CD4-positive, alpha-beta memory T cell (primary cell): ENCODE results near the gene ACTMAP. TPM values are rescaled to one million over a fixed set of nuclear protein-coding genes. Genes with fewer than 3 reads are reported as not detected.
A peak's percentile ranks its signal among the peaks of the same experiment; 100 is the strongest.

Experiments used
- CTCF ChIA-PET: fragments of 350-600 bp; sonication (Branson Sonifier 250); formaldehyde crosslinking; loops from one replicate; lab custom pipeline; 2021; ENCODE audit warnings: inconsistent platforms; ENCODE audit not compliant: partially characterized antibody; lab: Charles Lee
- POLR2A ChIA-PET: fragments of 350-600 bp; sonication (Branson Sonifier 250); formaldehyde crosslinking; loops from one replicate; lab custom pipeline; 2021; ENCODE audit not compliant: partially characterized antibody; lab: Charles Lee
- DNase-seq, 5 donors: peaks; one replicate each; pipeline versions ENCODE4 v3.0.0 to v3.0.0-alpha.2; 2020 to 2022; ENCODE audit warnings: mixed read lengths in 1 of 5
- H3K27ac ChIP-seq: one replicate; pipeline ENCODE4 v1.7.0; 2013; ENCODE audit warnings: low read depth, low read length
- H3K27me3 ChIP-seq: 2 replicates; pipeline ENCODE4 v1.7.0; 2013; ENCODE audit warnings: mild to moderate bottlenecking, low read length, moderate library complexity; ENCODE audit not compliant: insufficient read depth
- H3K36me3 ChIP-seq: 2 replicates; pipeline ENCODE4 v1.7.0; 2013; ENCODE audit warnings: mild to moderate bottlenecking, low read length, moderate library complexity; ENCODE audit not compliant: insufficient read depth
- H3K4me1 ChIP-seq: 2 replicates; pipeline ENCODE4 v1.7.0; 2013; ENCODE audit warnings: mild to moderate bottlenecking, low read length, moderate library complexity; ENCODE audit not compliant: insufficient read depth
- H3K4me3 ChIP-seq, 2 donors: one replicate each; pipeline ENCODE4 v1.7.0; 2013; ENCODE audit warnings: low read length in 2 of 2, mild to moderate bottlenecking in 1 of 2
- H3K9me3 ChIP-seq, 2 donors: one replicate each; pipeline ENCODE4 v1.7.0; 2013; ENCODE audit warnings: low read length in 2 of 2, control low read depth in 1 of 2; ENCODE audit not compliant: control insufficient read depth in 1 of 2
- H3K27ac Mint-ChIP-seq, 7 donors: one replicate each; pipeline ENCODE4 v1.8.0; 2020 to 2021; ENCODE audit warnings: mixed read lengths in 7 of 7, mild to moderate bottlenecking in 6 of 7, inconsistent platforms in 3 of 7, moderate library complexity in 3 of 7
- H3K27me3 Mint-ChIP-seq, 2 donors: one replicate each; pipeline ENCODE4 v1.8.0; 2020 to 2021; ENCODE audit warnings: mixed read lengths in 2 of 2
- H3K36me3 Mint-ChIP-seq, 2 donors: one replicate each; pipeline ENCODE4 v1.8.0; 2020 to 2021; ENCODE audit warnings: mixed read lengths in 2 of 2, inconsistent platforms in 1 of 2, mild to moderate bottlenecking in 1 of 2
- H3K4me1 Mint-ChIP-seq, 4 donors: one replicate each; pipeline ENCODE4 v1.8.0; 2020 to 2021; ENCODE audit warnings: mixed read lengths in 4 of 4, mild to moderate bottlenecking in 1 of 4
- H3K4me3 Mint-ChIP-seq, 8 donors: one replicate each; pipeline ENCODE4 v1.8.0; 2020 to 2021; ENCODE audit warnings: mixed read lengths in 8 of 8, mild to moderate bottlenecking in 7 of 8, moderate library complexity in 6 of 8, inconsistent platforms in 3 of 8
- H3K9me3 Mint-ChIP-seq, 8 donors: one replicate each; pipeline ENCODE4 v1.8.0; 2020 to 2021; ENCODE audit warnings: mixed read lengths in 8 of 8, mild to moderate bottlenecking in 5 of 8, inconsistent platforms in 3 of 8, moderate library complexity in 1 of 8
- intact Hi-C: fragments of 100-400 bp; cut with micrococcal nuclease; formaldehyde crosslinking; loops from one replicate; pipeline ENCODE4 v1.15.1; 2023
- polyA plus RNA-seq, 2 donors: library from polyadenylated mRNA; unstranded; fragments of 300-500 nt; fragmentation: Illumina TruSeq; gene quantifications; one replicate each; pipeline ENCODE4 v1.2.3, GENCODE V29; 2021
- total RNA-seq, 2 experiments: library from RNA; stranded (reverse); gene quantifications; one replicate each; pipeline ENCODE4 v1.2.3, GENCODE V29; 2021

The ACTMAP gene
- total and polyA plus RNA-seq, 4 experiments from 2014 or later, result 0.26 to 5.5 (median 4.0) TPM

- CTCF ChIA-PET, result interaction anchor here (1.0 to 1.2 kb wide), 3 partner anchors 10 to 110 kb away, joined by 3 to 5 read pairs (median 4); no protein-coding TSS in a partner anchor
- intact Hi-C loops, result no loop called here
- DNase-seq, result peak in 1 of 5 donors; percentile 28
- H3K9me3 ChIP-seq, result no peaks in the 10 kb centered on the region
- Mint-ChIP-seq H3K4me1 (peaks cover 3 to 5% (median 4%) of the 10 kb centered on the region in 4 donors), H3K9me3 (no peaks in the 10 kb centered on the region), H3K4me3 (no peak overlapping the region), H3K36me3 (no peaks in the 10 kb centered on the region), H3K27me3 (no peaks in the 10 kb centered on the region), H3K27ac (peak overlapping the region in 1 of 7 donors; percentile 32)
- H3K36me3 ChIP-seq, result no peaks in the 10 kb centered on the region
- POLR2A ChIA-PET, result interaction anchor here (1.4 to 2.2 kb wide), 3 partner anchors 28 to 82 kb away, joined by 4 to 7 read pairs (median 6); partner anchors contain the start of genes COQ8B and ITPKC
- no peaks in the 10 kb centered on the region for H3K27me3 ChIP-seq
- no peak overlapping the region for H3K27ac ChIP-seq
- H3K4me3 ChIP-seq, result no peak overlapping the region
- H3K4me1 ChIP-seq, result peaks cover 7% of the 10 kb centered on the region
Measured at GRCh38 chr19:40744554-40745401, 5.5 kb downstream of the ACTMAP start.

GRCh38 chr19:40743926-40744325, 6.4 kb downstream of the ACTMAP start:
- no peaks in the 10 kb centered on the region for H3K36me3 ChIP-seq
- no peaks in the 10 kb centered on the region for H3K9me3 Mint-ChIP-seq
- H3K27ac ChIP-seq, result no peak overlapping the region
- intact Hi-C loops, result no loop called here
- no peak overlapping the region for H3K4me3 Mint-ChIP-seq
- no peaks in the 10 kb centered on the region for H3K4me1 ChIP-seq
- ChIA-PET POLR2A (interaction anchor here (1.4 to 1.5 kb wide), 2 partner anchors 27 to 81 kb away, joined by 4 to 7 read pairs; partner anchors contain the start of genes COQ8B and ITPKC), CTCF (interaction anchor here (1.0 to 1.2 kb wide), 4 partner anchors 11 to 109 kb away, joined by 3 to 5 read pairs (median 4); no protein-coding TSS in a partner anchor)
- H3K27me3 Mint-ChIP-seq, result no peaks in the 10 kb centered on the region
- H3K27me3 ChIP-seq, result no peaks in the 10 kb centered on the region
- no peaks in the 10 kb centered on the region for H3K4me1 Mint-ChIP-seq
- peak in 1 of 5 donors; percentile 9 for DNase-seq
- H3K36me3 Mint-ChIP-seq, result peaks cover 1 to 6% of the 10 kb centered on the region in 2 donors
- H3K4me3 ChIP-seq, result no peak overlapping the region
- peak overlapping the region in 3 of 7 donors; percentile 29 to 48 (median 36) for H3K27ac Mint-ChIP-seq
- H3K9me3 ChIP-seq, result no peaks in the 10 kb centered on the region

- Mint-ChIP-seq H3K27me3 (no peaks in the 10 kb centered on the region), H3K36me3 (peaks cover 5 to 10% of the 10 kb centered on the region in 2 donors), H3K9me3 (no peaks in the 10 kb centered on the region), H3K27ac (no peak overlapping the region), H3K4me1 (no peaks in the 10 kb centered on the region), H3K4me3 (no peak overlapping the region)
- POLR2A ChIA-PET, result interaction anchor here (0.7 to 1.7 kb wide), 3 partner anchors 26 to 35 kb away, joined by 3 to 7 read pairs (median 6); partner anchors contain the start of genes COQ8B, ITPKC and RAB4B
- intact Hi-C loops, result no loop called here
- no peak overlapping the region for H3K27ac ChIP-seq
- no peaks in the 10 kb centered on the region for H3K9me3 ChIP-seq
- H3K4me1 ChIP-seq, result no peaks in the 10 kb centered on the region
- CTCF ChIA-PET, result interaction anchor here (1.2 to 1.5 kb wide), 3 partner anchors 64 to 80 kb away, joined by 3 to 6 read pairs (median 6); no protein-coding TSS in a partner anchor
- no peak overlapping the region for H3K4me3 ChIP-seq
- H3K27me3 ChIP-seq, result no peaks in the 10 kb centered on the region
- H3K36me3 ChIP-seq, result no peaks in the 10 kb centered on the region
- DNase-seq, result no peak
Measured at GRCh38 chr19:40742886-40743285, 7.4 kb downstream of the ACTMAP start.

- Histone ChIP-seq H3K27ac (no peak overlapping the region), H3K27me3 (no peaks in the 10 kb centered on the region), H3K36me3 (no peaks in the 10 kb centered on the region), H3K9me3 (no peaks in the 10 kb centered on the region), H3K4me1 (no peaks in the 10 kb centered on the region), H3K4me3 (no peak overlapping the region)
- Mint-ChIP-seq H3K4me1 (no peaks in the 10 kb centered on the region), H3K27ac (no peak overlapping the region), H3K9me3 (no peaks in the 10 kb centered on the region), H3K4me3 (no peak overlapping the region), H3K27me3 (no peaks in the 10 kb centered on the region), H3K36me3 (peaks cover 5 to 13% of the 10 kb centered on the region in 2 donors)
- intact Hi-C loops, result no loop called here
- ChIA-PET POLR2A (interaction anchor here (0.8 to 1.7 kb wide), 3 partner anchors 8 to 51 kb away, joined by 3 to 6 read pairs (median 3); partner anchors contain the start of genes ACTMAP and RAB4B), CTCF (interaction anchor here (1.2 to 1.5 kb wide), 2 partner anchors 77 to 80 kb away, joined by 6 read pairs; no protein-coding TSS in a partner anchor)
- DNase-seq, result no peak
Measured at GRCh38 chr19:40742477-40742876, 7.8 kb downstream of the ACTMAP start.

- H3K9me3 ChIP-seq, result no peaks in the 10 kb centered on the region
- H3K27me3 ChIP-seq, result no peaks in the 10 kb centered on the region
- peak in 1 of 5 donors; percentile 9 for DNase-seq
- Mint-ChIP-seq H3K4me1 (no peaks in the 10 kb centered on the region), H3K36me3 (peaks cover 5 to 14% of the 10 kb centered on the region in 2 donors), H3K4me3 (no peak overlapping the region), H3K27me3 (no peaks in the 10 kb centered on the region), H3K9me3 (no peaks in the 10 kb centered on the region), H3K27ac (peak overlapping the region in 5 of 7 donors; percentile 13 to 70 (median 59))
- H3K4me1 ChIP-seq, result no peaks in the 10 kb centered on the region
- H3K4me3 ChIP-seq, result no peak overlapping the region
- H3K27ac ChIP-seq, result no peak overlapping the region
- intact Hi-C loops, result no loop called here
- ChIA-PET CTCF (interaction anchor here (1.2 to 1.5 kb wide), 2 partner anchors 78 to 79 kb away, joined by 6 read pairs; no protein-coding TSS in a partner anchor), POLR2A (interaction anchor here (0.8 to 1.7 kb wide), 3 partner anchors 9 to 51 kb away, joined by 3 to 6 read pairs (median 3); partner anchors contain the start of genes ACTMAP and RAB4B)
- H3K36me3 ChIP-seq, result no peaks in the 10 kb centered on the region
Measured at GRCh38 chr19:40741527-40742390, 8.5 kb downstream of the ACTMAP start.

GRCh38 chr19:40740747-40741146, 9.5 kb downstream of the ACTMAP start:
- Mint-ChIP-seq H3K27me3 (no peaks in the 10 kb centered on the region), H3K27ac (peak overlapping the region in 5 of 7 donors; percentile 15 to 74 (median 51)), H3K9me3 (no peaks in the 10 kb centered on the region), H3K36me3 (peaks cover 6 to 16% of the 10 kb centered on the region in 2 donors), H3K4me1 (no peaks in the 10 kb centered on the region), H3K4me3 (no peak overlapping the region)
- DNase-seq, result no peak
- Histone ChIP-seq H3K4me3 (no peak overlapping the region), H3K9me3 (no peaks in the 10 kb centered on the region), H3K27me3 (no peaks in the 10 kb centered on the region), H3K4me1 (no peaks in the 10 kb centered on the region), H3K36me3 (no peaks in the 10 kb centered on the region), H3K27ac (no peak overlapping the region)
- ChIA-PET CTCF (no interaction called here), POLR2A (no interaction called here)
- intact Hi-C loops, result no loop called here
